HEK293 (cell line): ENCODE measurements around the gene DCAKD.

ENCODE experiments used
- ZBTB26 ChIP-seq: fragments of 450-650 bp; formaldehyde crosslinking; optimal IDR thresholded peaks from 2 replicates; pipeline ENCODE3; 2016; ENCODE audit warnings: missing biosample characterization, mild to moderate bottlenecking, missing genetic modification characterization
- ZNF132 ChIP-seq: fragments of 450-650 bp; formaldehyde crosslinking; IDR thresholded peaks from 2 replicates; pipeline ENCODE4 v1.5.1; 2017; ENCODE audit warnings: missing biosample characterization, missing genetic modification characterization, borderline replicate concordance
- TF ChIP-seq, protein P1 (sequence below): fragments of 450-650 bp; formaldehyde crosslinking; IDR thresholded peaks from 2 replicates; pipeline ENCODE4 v1.5.1; 2016; ENCODE audit warnings: missing biosample characterization, missing genetic modification characterization

GRCh38 chr17:44992242-44992939 lies 59.0 kb downstream of the DCAKD start:
- TF ChIP-seq ZNF132 (no peak), ZBTB26 (tag by site-specific recombination) (no peak)
- TF ChIP-seq, protein P1, sequence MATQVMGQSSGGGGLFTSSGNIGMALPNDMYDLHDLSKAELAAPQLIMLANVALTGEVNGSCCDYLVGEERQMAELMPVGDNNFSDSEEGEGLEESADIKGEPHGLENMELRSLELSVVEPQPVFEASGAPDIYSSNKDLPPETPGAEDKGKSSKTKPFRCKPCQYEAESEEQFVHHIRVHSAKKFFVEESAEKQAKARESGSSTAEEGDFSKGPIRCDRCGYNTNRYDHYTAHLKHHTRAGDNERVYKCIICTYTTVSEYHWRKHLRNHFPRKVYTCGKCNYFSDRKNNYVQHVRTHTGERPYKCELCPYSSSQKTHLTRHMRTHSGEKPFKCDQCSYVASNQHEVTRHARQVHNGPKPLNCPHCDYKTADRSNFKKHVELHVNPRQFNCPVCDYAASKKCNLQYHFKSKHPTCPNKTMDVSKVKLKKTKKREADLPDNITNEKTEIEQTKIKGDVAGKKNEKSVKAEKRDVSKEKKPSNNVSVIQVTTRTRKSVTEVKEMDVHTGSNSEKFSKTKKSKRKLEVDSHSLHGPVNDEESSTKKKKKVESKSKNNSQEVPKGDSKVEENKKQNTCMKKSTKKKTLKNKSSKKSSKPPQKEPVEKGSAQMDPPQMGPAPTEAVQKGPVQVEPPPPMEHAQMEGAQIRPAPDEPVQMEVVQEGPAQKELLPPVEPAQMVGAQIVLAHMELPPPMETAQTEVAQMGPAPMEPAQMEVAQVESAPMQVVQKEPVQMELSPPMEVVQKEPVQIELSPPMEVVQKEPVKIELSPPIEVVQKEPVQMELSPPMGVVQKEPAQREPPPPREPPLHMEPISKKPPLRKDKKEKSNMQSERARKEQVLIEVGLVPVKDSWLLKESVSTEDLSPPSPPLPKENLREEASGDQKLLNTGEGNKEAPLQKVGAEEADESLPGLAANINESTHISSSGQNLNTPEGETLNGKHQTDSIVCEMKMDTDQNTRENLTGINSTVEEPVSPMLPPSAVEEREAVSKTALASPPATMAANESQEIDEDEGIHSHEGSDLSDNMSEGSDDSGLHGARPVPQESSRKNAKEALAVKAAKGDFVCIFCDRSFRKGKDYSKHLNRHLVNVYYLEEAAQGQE (tag by site-specific recombination): no peak
